Coronary artery (tissue), 2 donors: Measurements from ENCODE around the gene ACMSD.
A peak's percentile ranks its signal among the peaks of the same experiment; 100 is the strongest.

Experiments
- DNase-seq: peaks from one replicate; pipeline ENCODE4 v3.0.0-alpha.2; 2017; ENCODE audit warnings: low spot score
- H3K27ac ChIP-seq, 2 donors: fragments of 200-600 bp; sonication (generic); one replicate each; pipeline ENCODE4 v1.5.1; 2016 to 2019
- H3K4me3 ChIP-seq: fragments of 200-600 bp; sonication (generic); 2 replicates; pipeline ENCODE4 v1.5.1; 2016; ENCODE audit warnings: mild to moderate bottlenecking, moderate library complexity
- TF ChIP-seq, protein P1 (sequence below): fragments of 200-600 bp; sonication (generic); IDR thresholded peaks from one replicate; pipeline ENCODE4 v1.5.1; 2019; ENCODE audit warnings: antibody characterized with exemption

ACMSD gene

DNA sequence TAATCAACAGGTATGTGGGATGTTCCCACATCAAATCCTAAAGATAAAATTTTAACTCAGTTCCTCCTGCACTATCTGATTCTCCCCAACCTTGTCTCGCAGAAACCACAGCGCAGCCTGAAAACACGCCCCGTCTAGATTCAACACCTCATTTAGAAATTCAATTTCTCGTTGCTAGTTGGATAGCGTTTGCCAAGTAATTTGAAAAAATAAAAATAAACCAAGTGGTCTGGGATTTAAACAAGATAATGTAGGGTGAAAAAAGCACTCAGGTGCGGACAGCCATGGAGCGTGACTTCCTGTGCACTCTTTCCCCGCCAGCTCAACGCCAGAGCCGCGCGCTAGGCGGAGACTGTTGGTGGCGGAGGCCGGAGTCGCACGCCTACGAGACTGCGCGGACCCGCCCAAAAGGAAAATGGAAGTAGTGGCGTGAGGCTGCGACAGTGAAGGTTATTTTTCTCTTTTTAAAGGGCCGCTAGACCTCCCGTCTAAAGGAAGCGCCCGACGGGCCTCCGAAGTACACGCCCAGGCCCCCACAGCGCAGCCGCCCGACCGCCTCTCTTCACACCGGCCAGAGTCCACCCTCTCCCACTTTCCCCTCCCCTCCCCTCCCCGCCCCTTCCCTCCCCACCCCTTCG lies 79.6 kb downstream of the ACMSD start:
- TF ChIP-seq, protein P1, sequence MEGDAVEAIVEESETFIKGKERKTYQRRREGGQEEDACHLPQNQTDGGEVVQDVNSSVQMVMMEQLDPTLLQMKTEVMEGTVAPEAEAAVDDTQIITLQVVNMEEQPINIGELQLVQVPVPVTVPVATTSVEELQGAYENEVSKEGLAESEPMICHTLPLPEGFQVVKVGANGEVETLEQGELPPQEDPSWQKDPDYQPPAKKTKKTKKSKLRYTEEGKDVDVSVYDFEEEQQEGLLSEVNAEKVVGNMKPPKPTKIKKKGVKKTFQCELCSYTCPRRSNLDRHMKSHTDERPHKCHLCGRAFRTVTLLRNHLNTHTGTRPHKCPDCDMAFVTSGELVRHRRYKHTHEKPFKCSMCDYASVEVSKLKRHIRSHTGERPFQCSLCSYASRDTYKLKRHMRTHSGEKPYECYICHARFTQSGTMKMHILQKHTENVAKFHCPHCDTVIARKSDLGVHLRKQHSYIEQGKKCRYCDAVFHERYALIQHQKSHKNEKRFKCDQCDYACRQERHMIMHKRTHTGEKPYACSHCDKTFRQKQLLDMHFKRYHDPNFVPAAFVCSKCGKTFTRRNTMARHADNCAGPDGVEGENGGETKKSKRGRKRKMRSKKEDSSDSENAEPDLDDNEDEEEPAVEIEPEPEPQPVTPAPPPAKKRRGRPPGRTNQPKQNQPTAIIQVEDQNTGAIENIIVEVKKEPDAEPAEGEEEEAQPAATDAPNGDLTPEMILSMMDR = no peak
- DNase-seq = no peak
- H3K27ac ChIP-seq = peak overlapping the region; percentile 94 to 97
- peak overlapping the region; percentile 94 for H3K4me3 ChIP-seq

DNA sequence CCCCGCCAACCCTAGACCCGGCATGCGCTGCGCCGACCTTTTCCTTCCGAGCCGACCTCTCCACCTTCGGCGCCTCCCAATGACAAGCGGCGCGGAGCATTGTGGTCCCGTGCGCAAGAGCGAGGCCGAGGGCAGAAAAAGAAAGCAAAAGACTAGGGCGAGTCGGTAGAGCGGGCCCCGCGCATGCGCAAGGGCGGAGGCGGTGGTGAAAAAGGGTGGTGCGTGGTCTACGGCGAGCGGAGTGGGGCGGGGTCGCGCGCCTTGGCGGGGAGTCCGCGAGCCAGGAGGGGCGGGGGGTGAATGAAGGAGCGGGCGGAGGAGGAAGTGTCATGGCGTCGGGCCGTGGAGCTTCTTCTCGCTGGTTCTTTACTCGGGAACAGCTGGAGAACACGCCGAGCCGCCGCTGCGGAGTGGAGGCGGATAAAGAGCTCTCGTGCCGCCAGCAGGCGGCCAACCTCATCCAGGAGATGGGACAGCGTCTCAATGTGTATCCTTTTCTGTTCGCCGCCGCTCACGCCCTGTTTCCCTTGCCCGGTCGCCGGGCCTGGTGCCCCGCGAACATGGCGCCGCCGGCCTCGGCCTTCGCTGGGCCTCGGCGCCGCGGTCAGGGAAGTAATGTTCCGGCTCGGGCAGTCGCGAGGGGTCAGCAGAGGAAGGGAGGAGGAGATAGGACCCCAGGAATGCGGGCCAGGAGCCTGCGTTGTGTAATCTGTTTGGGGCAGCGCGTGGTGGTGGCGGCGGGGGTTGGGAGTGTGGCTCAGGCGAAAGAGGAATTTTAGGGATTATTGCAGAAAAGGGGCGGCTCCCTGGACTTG lies 80.3 kb downstream of the ACMSD start, which contains the start of gene CCNT2:
TSS of gene CCNT2 (plus strand) at position 297 of the 815 bp plus-strand sequence. CDS start at position 330, 33 bp downstream.
- Histone ChIP-seq H3K27ac (peak within 1 kb of the TSS; percentile 94 to 97), H3K4me3 (peak within 1 kb of the TSS; percentile 94)
- TF ChIP-seq, protein P1 = no peak
- DNase-seq = peak; percentile 100

DNA sequence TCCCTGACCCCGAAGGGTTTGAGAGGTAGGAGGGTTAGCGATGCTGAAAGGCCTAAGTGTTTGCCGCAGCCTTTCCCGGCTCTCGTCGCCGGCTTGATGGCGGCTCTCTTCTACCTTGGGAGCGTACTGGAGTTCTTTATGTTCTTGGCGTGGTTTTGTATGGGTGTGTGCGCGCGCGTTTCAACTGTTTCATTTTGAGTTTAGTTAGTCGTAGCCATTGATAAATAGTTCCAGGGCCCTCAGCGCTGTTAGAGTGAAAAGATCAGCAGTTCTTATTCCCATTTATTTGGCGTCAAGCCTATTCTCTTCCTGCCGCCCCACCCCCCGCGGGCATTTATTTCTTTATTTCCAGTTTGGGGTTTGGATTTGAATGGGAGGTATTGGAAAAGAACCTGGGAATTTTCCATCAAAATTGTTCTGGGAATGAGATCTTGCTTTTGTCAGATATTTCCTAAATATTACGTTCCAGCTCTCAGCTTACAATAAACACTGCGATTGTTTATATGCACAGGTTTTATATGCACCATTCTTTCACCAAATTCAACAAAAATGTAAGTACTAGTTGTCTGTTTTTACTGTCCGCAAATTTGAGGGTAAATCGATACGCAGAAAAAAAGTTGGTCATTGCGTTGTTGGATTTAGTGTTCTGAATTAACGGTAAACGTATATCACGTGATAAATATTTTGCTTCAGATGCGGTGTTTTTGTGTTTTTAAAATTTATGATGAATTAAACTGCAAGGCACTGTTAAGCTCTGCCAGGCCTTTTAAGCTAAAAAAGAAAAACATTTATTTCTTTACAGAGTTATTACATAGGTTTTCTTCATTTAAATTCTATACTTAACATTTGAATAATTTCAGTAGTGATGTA lies 81.2 kb downstream of the ACMSD start:
- DNase-seq = no peak
- Histone ChIP-seq H3K4me3 (peak overlapping the region; percentile 94), H3K27ac (peak overlapping the region; percentile 94 to 97)
- TF ChIP-seq, protein P1 = no peak

GRCh38 chr2:134924912-134925311 lies 86.5 kb downstream of the ACMSD start:
- no peak for DNase-seq
- TF ChIP-seq, protein P1 = no peak

DNA sequence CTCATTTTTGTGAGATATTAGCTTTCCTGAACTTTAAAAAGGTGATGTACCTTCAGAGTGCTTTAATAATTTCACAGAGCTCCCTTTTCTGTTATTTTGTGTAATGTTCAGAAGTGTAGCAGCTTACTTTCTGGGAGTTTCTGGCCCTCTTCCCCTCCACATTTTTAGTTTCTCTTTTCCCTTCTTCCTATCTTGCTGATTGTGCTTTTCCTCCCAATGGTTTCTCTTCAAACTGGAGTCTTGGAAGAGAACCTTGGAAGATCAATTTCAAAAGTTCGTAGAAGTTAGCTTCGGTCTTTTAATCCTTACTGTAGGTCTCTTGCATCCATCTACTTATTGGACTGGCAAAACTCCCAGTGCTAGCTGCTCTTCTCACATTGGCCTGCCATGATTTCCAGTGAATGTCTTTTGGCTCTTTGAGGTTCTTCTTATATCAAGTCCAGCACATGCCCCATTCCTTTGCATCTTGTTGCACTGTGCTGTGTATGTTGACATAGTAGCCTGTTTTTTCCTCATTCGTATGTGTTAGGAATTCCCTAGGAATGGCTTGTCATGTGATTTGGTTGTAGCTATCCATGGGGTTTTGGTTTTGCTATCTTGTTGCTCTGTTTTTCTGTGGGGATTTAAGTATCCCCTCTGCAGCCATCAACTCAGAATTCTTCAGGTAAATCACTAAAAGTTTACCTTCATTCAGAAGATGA lies 88.0 kb downstream of the ACMSD start:
- H3K27ac ChIP-seq = no peak overlapping the region
- no peak for DNase-seq
- TF ChIP-seq, protein P1 = no peak
- no peak overlapping the region for H3K4me3 ChIP-seq

More at GRCh38 chr2:134924912-134925311, 86.5 kb downstream of the ACMSD start:
- H3K27ac ChIP-seq = no peak overlapping the region
- no peak overlapping the region for H3K4me3 ChIP-seq

DNA sequence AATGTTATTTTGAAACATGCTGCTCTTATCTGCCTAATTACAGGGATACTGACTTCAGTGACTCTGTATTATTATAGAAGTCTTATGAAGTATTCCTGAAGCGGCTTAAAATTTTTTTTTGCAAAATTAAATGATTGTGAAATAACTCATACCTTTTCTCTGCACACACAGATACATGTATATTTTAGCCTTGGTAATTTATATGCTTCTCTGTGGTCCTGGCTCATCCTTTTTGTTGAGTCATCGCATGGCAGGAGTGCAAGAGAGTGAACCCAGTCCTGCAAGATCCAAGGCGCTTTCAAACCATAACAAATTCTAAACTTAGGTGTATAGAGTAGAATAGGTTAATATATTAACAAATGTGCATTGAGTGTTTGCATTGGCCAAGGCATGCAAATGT lies 88.8 kb downstream of the ACMSD start:
- TF ChIP-seq, protein P1 = no peak
- Histone ChIP-seq H3K27ac (no peak overlapping the region), H3K4me3 (no peak overlapping the region)
- DNase-seq = no peak
